Thyroid gland (tissue), 4 donors: ENCODE data around the gene OGFOD3.

Experiments used
- CTCF ChIP-seq, 6 experiments: fragments of 200-600 bp in 3 of 6; fragments of 450-650 bp in 3 of 6; sonication (generic) in 3 of 6; IDR thresholded peaks; one replicate each; pipeline ENCODE4 v1.5.1; 2016 to 2019; ENCODE audit warnings: antibody characterized with exemption in 6 of 6, mild to moderate bottlenecking in 2 of 6, inconsistent platforms in 1 of 6, moderate library complexity in 1 of 6
- POLR2A ChIP-seq, 2 donors: fragments of 450-650 bp; IDR thresholded peaks; one replicate each; pipeline ENCODE4 v1.6.1; 2017; ENCODE audit warnings: antibody characterized with exemption in 2 of 2, mild to moderate bottlenecking in 2 of 2, moderate library complexity in 1 of 2

GRCh38 chr17:82434216-82434565, 15.8 kb upstream of the OGFOD3 start:
- TF ChIP-seq CTCF (IDR thresholded peaks at IDR 0.05) (no peak), POLR2A (IDR thresholded peaks at IDR 0.05) (no peak)
